Spleen (tissue), 7 donors: Measurements from ENCODE around the gene MTA1.
A peak's percentile ranks its signal among the peaks of the same experiment; 100 is the strongest.

ENCODE experiments used
- CTCF ChIP-seq, 11 experiments: fragments of 200-600 bp in 7 of 11; fragments of 450-650 bp in 4 of 11; sonication (generic) in 4 of 11; IDR thresholded peaks in 8 of 11; conservative IDR thresholded peaks in 3 of 11; 1 replicate in 7 of 11; 2 replicates in 4 of 11; pipeline versions ENCODE4 v1.4.0 to v1.8.0; 2016 to 2021; ENCODE audit warnings: antibody characterized with exemption in 11 of 11, inconsistent platforms in 4 of 11, mild to moderate bottlenecking in 1 of 11
- POLR2AphosphoS5 ChIP-seq, 3 donors: sonication (generic); formaldehyde crosslinking; IDR thresholded peaks; one replicate each; pipeline ENCODE4 v1.5.1; 2017; ENCODE audit warnings: antibody characterized with exemption in 3 of 3
- donor health status: DM: no; HTN: no; CAD: no; lungs with moderate emphysema.
- donor health status: DM: no; HTN: no; CAD: no.
- donor health status: DM: no; HTN: no; CAD: no.

DNA sequence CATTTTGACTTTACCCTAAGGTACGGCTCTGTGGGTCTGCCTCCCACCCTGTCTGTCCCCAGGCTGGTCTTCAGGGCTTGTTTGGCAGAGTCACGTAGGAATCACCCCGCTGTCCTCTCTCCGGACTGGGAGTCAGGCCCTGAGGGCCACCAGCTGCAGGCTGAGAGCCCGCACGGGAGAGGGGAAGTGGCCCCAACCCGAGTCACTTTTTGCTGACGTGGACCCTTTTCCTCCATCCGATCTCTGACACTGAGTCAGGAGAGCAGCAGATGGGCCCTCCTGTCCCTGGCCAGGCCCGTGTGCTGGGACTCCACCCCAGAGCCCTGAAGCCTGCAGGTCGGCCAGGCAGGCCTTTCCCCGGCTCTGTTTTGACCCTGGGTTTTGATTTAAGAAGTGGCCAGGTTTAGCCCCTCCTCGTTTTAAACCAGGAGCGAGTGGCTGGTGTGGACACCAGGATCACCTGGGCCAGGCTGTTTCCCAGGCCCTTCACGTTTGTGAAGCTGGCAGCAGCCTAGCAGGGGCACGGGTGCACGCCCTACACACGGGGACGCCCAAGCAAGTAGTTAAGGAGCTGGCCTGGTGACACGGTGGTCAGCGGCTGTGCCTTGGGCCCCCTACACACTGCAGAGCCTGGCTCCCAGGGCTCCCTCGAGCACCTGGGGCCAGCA lies 33.8 kb upstream of the MTA1 start:
- TF ChIP-seq CTCF (IDR thresholded peaks at IDR 0.05 in 8 of 11, conservative IDR thresholded peaks at IDR 0.05 in 3 of 11) (no peak), POLR2AphosphoS5 (IDR thresholded peaks at IDR 0.05) (peak; percentile 11 to 57 (median 50))
